Stimulated activated CD4-positive, alpha-beta T cell treated with anti-CD3 and anti-CD28 coated beads, TNF-alpha, amount 100 ng/mL, for 48 hours (primary cell): ENCODE measurements around the gene AP3S2.
"Not testable (repeated sequence)": the region's sequence is repeated elsewhere in the genome, so short reads cannot be mapped to it uniquely, and the experiment has no call there.

ENCODE experiments used
- DNase-seq, 3 donors: peaks; one replicate each; pipeline ENCODE4 v3.0.0-alpha.2; 2020; ENCODE audit warnings: low read depth in 3 of 3

Gene AP3S2

DNA sequence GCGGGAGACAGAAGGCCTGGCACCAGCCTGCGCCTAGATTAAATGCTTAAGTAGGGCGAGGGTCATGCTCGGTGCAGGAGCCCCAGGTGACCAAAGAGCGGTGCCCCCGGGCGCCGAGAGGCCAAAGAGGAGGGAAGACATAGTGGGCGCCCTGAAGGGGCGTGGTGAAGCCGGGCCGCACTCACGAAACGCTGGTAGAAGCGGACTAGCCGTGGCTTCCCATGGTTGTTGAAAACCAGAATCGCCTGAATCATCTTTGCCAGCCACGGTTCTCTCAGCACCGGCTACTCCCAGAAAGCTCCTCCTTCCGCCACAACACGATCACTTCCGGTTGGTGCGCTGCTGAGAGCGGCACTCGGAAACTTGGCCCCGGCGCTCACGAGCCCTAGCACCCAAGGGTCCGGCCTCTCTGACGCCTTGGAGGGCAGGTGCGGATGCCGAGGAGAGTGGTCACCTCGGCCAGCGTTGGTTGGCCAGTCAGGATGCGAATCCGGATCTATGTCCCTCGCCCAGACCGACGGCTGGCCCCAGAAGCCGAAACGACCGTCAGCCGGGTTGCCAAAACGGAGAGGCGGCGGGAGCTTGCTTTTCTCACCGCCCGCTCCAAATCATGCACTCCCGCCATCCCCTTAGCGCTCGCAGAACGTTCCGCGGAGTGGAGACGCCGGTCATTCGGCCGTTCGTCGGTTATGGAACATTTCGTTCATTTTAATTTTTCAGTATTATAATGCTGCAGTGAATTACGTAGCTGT, at the start of gene AP3S2:
AP3S2 (minus strand) TSS at position 299 of the 752 bp plus-strand sequence; CDS start at position 254, 45 bp downstream.
- peak; percentile 83 to 89 (median 84) for DNase-seq

DNA sequence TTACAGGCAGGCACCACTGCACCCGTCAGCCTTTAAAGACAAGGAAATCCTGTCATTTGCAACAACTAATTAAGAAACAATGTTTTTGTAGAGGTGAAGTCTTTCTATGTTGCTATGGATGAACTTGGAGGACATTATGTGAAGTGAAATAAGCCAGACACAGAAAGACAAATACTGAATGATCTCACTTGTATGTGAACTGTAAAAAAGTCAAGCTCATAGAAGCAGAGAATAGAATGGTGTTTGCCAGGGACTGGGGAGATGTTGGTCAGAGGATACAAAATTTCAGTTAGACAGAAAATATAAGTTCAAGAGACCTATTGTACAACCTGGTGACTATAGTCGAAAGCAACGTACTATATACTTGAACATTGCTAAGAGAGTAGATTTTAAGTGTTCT, 46.1 kb upstream of the AP3S2 start:
- no peak for DNase-seq

GRCh38 chr15:89939377-89939776, 45.6 kb upstream of the AP3S2 start:
- not testable (repeated sequence) for DNase-seq

DNA sequence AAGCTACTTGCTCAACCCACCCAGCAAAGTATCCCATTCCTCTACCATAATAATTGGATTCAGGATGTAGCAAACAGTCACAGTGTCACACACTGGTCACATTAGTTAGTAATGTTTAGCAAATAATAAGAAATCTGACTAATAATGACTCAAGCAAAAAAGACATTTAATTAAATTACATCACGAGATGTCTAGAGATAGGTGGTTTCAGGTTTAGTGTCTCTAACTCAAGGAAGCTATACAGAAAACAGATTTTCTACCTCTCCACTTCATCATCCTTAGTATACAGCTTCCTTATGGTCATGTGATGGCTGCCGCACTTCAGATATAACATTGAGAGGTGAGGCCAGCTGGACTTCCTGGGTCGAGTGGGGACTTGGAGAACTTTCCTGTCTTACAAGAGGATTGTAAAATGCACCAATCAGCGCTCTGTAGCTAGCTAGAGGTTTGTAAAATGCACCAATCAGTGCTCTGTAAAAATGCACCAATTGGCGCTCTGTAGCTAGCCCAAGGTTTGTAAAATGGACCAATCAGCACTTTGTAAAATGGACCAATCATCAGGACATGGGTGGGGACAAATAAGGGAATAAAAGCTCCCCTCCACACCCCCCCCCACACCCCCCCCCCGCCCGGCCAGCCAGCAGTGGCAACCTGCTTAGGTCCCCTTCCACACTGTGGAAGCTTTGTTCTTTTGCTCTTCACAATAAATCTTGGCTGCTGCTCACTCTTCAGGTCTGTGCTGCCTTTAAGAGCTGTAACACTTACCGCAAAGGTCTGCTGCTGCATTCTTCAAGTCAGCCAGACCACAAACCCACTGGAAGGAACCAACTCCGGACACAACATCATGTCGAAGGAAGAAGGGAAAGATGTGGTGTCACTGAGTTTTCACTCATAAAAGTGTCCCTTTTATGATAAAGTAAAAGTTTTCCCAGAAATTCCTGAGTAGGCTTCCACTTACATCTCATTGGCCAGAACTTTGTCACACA, 43.9 kb upstream of the AP3S2 start:
- DNase-seq = no peak

GRCh38 chr15:89936786-89937265, 43.0 kb upstream of the AP3S2 start:
- no peak for DNase-seq

- DNase-seq = no peak
These were observed 42.4 kb upstream of the AP3S2 start for GRCh38 chr15:89936051-89936785.

DNA sequence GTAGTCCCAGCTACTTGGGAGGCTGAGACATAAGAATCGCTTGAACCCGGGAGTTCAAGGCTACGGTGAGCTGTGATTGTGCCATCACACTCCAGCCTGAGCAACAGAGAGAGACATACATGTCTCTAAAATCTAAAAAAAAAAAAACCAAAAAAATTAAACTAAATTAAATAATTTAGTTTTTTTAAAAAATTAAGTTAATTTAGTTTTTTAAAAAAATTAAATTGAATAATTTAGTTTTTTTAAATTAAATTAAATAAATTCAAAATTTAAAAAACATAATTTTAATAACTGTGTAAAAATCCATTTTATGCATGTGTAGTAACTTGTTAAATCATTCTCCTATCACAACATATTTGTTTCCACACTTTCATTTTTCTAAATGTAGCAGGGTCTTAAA, 39.1 kb upstream of the AP3S2 start:
- no peak for DNase-seq

DNA sequence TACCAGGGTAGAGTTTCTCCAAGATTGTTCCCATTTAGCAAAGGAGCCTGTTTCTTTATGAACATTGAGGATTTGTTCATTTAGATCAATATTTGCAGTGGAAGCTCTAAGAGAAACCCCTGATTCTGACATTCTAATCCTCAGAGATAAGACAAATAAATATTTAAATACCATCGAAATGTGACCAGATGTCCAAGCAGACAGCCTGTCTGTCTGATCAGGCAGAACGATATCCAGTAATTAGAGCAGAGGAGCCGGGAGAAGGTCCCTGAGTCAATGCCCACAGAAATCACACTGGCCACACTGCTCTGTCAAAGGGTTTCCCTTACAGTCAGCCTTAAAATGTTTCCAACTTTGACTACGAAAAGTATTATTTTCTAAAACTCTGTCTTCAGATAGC, 34.6 kb upstream of the AP3S2 start:
- DNase-seq = no peak

- no peak for DNase-seq
These were observed 32.4 kb upstream of the AP3S2 start for GRCh38 chr15:89926158-89926557.

DNA sequence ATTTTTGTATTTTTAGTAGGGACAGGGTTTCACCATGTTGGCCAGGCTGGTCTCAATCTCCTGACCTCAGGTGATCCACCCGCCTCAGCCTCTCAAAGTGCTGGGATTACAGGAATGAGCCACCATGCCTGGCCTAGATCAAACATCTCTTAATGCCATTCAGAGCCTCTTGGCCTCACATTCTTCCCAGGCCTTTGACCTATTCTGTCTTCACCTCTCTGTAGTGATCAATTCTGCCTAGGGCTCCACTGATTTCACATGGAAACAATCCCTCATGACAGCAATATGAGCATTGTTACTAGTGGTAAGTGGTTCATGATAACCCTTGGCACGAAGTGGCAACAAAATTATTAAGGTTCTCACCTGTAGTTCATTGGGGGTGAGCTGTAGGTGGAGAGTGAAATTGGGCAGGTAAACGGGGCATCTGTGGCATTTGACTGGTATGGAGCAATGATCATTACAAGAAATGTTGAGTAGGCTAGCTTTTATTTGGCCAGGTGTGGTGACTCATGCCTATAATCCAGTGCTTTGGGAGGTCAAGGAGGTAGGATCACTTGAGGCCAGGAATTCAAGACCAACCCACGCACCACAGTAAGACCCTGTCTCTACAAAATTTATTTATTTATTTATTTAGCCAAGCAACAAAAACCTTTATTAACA, 23.8 kb upstream of the AP3S2 start:
- DNase-seq = no peak

DNA sequence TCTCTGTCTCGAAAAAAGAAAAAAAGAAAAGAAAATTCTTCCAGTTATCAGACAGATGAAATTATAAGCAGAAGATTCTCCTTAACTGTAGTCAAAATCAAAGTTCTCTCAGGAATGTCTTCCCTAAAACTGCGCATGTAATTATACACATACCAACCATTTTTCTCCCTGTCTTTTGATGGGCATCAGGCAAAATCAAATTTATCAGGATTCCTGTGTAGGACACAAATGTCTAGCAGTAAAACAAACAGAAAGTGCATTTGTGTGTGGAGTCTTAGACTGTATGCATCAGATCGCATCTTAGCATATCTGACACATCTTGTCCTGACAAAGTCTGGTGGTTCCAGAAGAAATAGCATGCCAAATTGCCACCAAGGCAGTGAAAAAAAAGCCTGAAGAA, 22.9 kb upstream of the AP3S2 start:
- no peak for DNase-seq

- no peak for DNase-seq
These were observed 19.0 kb upstream of the AP3S2 start, which contains the start of gene ARPIN for GRCh38 chr15:89912674-89913396. Gene ARPIN (minus strand): TSS chr15:89912952. CDS start chr15:89912835, 117 bp downstream.

GRCh38 chr15:89912145-89912673, 18.4 kb upstream of the AP3S2 start:
- no peak for DNase-seq

DNA sequence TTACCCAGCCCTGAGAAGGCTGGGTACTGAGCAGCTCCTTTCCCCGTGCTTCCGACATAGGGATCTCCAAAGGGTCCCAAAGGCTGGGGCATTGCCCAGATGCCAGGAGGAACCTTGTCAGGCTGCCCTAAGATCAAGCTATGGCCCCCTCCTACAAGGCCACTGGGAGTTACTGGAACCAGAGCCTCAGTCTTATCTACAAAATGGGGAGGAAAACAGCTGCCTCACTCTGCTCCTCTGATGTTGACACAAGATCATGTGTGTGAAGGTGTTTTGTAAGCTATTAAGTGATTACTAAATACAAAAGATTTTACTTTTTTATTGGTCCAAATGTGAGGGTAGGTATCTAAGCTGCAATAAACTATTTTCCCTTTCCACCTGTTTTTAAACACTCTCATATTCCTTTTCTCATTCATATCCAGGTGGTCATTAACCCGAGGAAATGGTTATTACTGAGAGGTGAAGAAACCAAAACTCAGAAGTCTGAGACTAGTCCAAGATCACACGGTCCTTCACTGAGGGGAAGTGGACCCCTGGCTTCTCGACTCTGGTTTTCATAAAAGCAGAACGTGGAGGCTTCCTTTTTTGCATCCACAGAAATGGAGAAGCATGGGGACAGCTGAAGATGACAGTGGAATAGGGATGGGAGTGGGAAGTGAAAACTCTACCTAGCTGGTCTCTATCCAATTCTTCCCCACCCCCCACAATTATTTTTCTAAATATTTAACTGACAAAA, 17.3 kb upstream of the AP3S2 start:
- DNase-seq = no peak

GRCh38 chr15:89909611-89910010, 15.8 kb upstream of the AP3S2 start:
- DNase-seq = no peak

GRCh38 chr15:89908226-89908625, 14.4 kb upstream of the AP3S2 start:
- DNase-seq = no peak

DNA sequence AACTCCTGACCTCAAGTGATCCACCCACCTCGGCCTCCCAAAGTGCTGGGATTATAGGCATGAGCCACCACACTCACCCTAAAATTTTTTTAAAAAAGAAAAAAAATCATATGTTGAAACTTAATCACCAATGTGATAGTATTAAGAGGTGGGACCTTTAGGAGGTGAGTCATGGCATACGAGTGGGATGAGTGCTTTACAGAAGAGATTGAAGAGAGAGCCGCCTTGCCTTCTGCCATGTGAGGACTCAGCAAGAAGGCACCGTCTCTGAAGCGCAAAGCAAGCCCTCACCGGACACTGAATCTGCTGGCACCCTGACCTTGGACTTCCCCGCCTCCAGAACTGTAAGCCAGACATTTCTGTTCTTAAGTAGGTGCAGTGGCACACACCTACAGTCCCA, 13.5 kb upstream of the AP3S2 start:
- DNase-seq = no peak

GRCh38 chr15:89905846-89906378, 12.1 kb upstream of the AP3S2 start:
- DNase-seq = no peak

DNA sequence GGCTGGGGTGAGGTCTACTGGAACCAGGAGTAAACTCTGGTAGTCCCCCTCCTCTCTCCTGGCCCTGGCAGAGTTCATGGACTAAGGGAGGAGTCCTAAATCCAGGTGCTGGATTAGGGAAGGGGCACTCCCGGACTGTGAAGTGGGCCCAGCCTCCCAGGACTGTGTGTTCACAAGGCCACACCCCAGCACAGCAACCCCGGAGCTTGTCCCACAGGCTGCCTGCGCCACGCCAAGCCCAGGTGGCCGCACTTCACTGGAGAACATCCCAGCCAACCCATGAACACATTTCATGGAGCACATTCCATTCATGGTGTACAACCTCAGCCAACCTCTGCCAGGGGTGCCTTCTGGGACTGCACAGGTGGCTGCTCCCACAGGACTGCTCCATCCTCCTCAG, 10.7 kb upstream of the AP3S2 start:
- DNase-seq = no peak

DNA sequence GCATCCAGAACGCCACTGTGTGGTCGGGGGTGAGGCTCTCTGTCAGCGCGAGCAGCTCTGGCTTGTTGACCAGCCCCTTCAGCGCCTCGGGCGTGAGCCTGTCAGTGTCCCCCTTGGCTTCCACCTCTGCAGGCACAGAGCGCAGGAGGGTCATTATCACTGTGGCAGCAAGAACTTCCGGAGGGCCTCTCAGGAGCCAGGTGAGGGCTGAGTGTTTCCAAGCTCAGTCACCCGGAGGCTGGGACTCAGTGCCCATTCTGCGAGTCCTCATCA, 10.0 kb upstream of the AP3S2 start:
- DNase-seq = no peak
